WERI-Rb-1 (cell line): ENCODE data around the gene ADPRHL1.

Experiments
- DNase-seq: peaks from one replicate; pipeline ENCODE4 v3.0.0-alpha.2; 2020
- H3K27ac ChIP-seq: fragments of 250-450 bp; sonication (Bioruptor Pico); 2 replicates; pipeline ENCODE4 v1.5.1; 2020; ENCODE audit warnings: mild to moderate bottlenecking, moderate library complexity
- H3K27me3 ChIP-seq: fragments of 250-450 bp; sonication (Bioruptor Pico); 2 replicates; pipeline ENCODE4 v1.5.1; 2021; ENCODE audit warnings: mild to moderate bottlenecking, low read depth, moderate library complexity; ENCODE audit not compliant: insufficient read depth, severe bottlenecking
- H3K36me3 ChIP-seq: fragments of 250-450 bp; sonication (Bioruptor Pico); 2 replicates; pipeline ENCODE4 v1.5.1; 2020; ENCODE audit warnings: mild to moderate bottlenecking, moderate library complexity
- H3K4me3 ChIP-seq: 2 replicates; pipeline ENCODE4 v1.5.1; 2011; ENCODE audit warnings: low read depth, mild to moderate bottlenecking, control low read depth, low read length
- H3K9me3 ChIP-seq: fragments of 250-450 bp; sonication (Bioruptor Pico); 2 replicates; pipeline ENCODE4 v1.5.1; 2021; ENCODE audit warnings: mild to moderate bottlenecking, moderate library complexity; ENCODE audit not compliant: severe bottlenecking
- TF ChIP-seq, protein P1 (sequence below): IDR thresholded peaks from 2 replicates; pipeline ENCODE4 v1.5.1; 2011; ENCODE audit warnings: low read depth, mild to moderate bottlenecking, control low read depth, inconsistent platforms, low read length

The ADPRHL1 gene

DNA sequence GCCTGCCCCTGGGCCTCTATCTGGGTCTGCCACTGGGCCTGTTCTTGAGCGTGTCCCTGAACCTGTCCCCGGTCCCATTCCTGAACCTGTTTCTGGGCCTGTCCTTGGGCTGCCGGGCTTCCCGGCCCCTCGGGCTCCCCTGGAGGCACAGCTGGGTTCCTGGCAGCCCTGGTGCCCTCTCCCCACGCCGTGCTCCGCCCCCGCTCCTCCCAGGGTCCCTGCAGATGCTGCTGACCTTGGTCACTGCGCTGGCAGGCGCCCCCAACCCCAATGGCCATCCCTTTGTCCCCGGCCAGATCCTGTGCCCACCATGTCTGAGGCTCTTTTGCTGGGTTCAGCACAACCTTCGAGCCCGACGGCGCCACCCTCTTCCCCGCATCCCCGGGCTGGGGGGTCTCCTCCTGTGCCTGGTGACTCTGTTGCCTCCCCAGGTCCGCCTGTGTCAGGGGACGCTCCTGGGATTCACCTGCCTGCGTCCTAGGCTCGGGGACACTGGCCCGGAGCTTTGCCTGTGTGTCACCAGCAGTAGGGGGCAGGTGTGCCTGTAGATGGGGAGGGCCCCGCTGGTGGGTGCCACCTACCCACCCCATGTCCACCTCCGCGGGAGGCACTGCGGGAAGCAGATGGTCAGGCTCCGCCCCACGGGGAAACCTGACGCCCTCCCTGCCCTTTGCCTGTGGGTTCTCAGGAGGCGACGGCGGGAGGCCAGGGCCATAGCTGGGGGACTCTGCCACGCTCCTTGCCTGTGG, 48.4 kb downstream of the ADPRHL1 start:
- peak overlapping the region; percentile 14 for H3K4me3 ChIP-seq

DNA sequence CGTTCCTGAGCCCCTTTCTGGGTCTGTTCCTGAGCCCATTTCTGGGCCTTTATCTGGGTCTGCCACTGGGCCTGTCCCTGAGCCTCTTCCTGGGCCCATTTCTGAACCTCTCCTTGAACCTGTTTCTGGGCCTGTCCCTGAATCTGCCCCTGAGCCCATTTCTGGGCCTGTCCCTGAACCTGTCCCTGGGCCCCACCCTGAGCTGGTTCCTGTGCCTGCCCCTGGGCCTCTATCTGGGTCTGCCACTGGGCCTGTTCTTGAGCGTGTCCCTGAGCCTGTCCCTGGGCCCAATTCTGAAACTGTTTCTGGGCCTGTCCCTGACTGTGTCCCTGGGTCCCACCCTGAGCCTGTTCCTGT, 48.9 kb downstream of the ADPRHL1 start:
- Histone ChIP-seq H3K9me3 (no peaks in the 10 kb centered on the region), H3K27ac (peak overlapping the region; percentile 69), H3K4me3 (no peak overlapping the region), H3K27me3 (no peaks in the 10 kb centered on the region), H3K36me3 (no peaks in the 10 kb centered on the region)
- TF ChIP-seq, protein P1, sequence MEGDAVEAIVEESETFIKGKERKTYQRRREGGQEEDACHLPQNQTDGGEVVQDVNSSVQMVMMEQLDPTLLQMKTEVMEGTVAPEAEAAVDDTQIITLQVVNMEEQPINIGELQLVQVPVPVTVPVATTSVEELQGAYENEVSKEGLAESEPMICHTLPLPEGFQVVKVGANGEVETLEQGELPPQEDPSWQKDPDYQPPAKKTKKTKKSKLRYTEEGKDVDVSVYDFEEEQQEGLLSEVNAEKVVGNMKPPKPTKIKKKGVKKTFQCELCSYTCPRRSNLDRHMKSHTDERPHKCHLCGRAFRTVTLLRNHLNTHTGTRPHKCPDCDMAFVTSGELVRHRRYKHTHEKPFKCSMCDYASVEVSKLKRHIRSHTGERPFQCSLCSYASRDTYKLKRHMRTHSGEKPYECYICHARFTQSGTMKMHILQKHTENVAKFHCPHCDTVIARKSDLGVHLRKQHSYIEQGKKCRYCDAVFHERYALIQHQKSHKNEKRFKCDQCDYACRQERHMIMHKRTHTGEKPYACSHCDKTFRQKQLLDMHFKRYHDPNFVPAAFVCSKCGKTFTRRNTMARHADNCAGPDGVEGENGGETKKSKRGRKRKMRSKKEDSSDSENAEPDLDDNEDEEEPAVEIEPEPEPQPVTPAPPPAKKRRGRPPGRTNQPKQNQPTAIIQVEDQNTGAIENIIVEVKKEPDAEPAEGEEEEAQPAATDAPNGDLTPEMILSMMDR = no peak
- DNase-seq = no peak

More for the DNA sequence above, 48.4 kb downstream of the ADPRHL1 start:
- Histone ChIP-seq H3K27me3 (no peaks in the 10 kb centered on the region), H3K36me3 (no peaks in the 10 kb centered on the region), H3K9me3 (no peaks in the 10 kb centered on the region), H3K27ac (peak overlapping the region; percentile 69)
- TF ChIP-seq, protein P1 = peak; percentile 51
- DNase-seq = peak; percentile 94

DNA sequence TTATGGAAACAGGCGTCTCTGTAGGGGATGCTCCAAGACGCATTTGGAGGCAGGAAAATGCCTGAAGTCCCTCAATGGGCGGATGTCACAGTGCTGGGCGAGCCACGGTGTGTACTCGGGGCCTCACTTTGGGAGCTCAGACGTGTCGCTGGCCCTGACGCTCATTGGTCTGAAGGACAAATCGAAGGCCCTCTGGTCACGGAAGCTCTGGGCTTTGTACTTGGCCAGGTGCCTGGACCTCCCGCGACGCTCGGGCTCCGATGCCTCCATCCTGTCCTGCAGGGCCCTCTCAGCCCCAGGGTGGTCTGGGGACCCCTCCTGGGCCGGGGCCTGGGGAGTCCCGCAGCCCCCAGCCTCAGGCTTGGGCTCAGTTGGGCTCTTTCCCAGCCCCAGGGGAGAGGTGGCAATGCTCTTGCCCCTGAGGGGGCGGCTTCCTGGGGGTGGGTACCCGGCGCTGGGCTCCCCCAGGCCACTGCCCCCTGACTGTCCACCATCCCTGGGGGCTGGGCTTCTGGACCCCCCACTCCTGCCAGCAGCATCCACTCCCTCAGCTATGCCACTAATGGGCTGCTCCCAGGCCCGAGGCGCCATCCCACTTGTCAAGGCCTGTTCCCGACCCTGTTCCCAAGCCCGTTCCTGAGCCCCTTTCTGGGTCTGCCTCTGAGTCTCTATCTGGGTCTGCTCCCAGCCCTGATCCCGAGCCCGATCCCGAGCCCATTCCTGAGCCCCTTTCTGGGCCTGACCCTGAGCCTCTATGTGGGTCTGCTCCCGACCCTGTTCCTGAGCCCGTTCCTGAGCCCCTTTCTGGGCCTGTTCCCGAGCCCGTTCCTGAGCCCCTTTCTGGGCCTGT, 49.8 kb downstream of the ADPRHL1 start:
- Histone ChIP-seq H3K36me3 (no peaks in the 10 kb centered on the region), H3K27ac (no peak overlapping the region; the same call in 1 of the 2 replicates), H3K4me3 (no peak overlapping the region), H3K9me3 (no peaks in the 10 kb centered on the region), H3K27me3 (no peaks in the 10 kb centered on the region)
- TF ChIP-seq, protein P1 = no peak
- peak; percentile 27 for DNase-seq

DNA sequence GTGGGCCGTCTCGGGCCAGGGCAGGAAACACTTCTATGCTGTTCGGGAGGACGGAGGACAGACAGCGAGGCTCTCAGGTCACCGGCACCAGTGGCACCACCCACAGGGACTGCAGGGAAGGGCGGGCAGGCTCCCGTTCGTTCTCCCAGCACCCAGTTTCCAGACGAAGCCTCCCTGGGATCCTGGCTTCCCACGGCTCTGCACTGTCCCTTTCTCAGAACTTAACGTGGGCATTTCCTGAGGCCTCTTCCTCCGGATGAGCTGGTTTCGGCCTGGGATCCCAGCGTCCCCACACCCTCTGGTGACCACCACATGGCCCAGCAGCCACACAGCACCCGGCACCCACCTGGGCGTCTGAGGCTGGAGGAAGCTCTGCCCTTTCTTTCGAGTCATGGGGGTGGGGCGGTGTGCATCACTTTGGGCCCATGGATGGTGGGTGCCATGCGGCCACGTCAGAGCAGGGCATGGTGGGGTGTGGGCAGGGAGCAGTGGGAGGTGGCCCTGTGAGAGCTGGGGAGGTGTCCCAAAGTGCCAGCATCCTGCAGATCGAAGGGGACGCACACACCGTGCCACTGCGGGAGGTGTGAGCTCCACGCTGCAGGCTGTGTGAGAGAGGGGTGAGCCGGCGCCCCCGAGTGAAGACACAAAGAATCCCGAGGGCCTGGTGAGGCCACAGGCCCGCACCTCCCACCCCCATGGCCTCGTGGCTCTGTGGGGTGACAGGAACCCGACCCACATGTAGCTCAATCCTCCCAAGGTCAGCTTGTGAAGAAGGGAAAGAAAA, 50.6 kb downstream of the ADPRHL1 start:
- DNase-seq = peak; percentile 81
- H3K27ac ChIP-seq = peak overlapping the region; percentile 1
- no peaks in the 10 kb centered on the region for H3K9me3 ChIP-seq
- no peaks in the 10 kb centered on the region for H3K27me3 ChIP-seq
- no peak overlapping the region for H3K4me3 ChIP-seq
- H3K36me3 ChIP-seq = no peaks in the 10 kb centered on the region
- TF ChIP-seq, protein P1 = peak; percentile 79

DNA sequence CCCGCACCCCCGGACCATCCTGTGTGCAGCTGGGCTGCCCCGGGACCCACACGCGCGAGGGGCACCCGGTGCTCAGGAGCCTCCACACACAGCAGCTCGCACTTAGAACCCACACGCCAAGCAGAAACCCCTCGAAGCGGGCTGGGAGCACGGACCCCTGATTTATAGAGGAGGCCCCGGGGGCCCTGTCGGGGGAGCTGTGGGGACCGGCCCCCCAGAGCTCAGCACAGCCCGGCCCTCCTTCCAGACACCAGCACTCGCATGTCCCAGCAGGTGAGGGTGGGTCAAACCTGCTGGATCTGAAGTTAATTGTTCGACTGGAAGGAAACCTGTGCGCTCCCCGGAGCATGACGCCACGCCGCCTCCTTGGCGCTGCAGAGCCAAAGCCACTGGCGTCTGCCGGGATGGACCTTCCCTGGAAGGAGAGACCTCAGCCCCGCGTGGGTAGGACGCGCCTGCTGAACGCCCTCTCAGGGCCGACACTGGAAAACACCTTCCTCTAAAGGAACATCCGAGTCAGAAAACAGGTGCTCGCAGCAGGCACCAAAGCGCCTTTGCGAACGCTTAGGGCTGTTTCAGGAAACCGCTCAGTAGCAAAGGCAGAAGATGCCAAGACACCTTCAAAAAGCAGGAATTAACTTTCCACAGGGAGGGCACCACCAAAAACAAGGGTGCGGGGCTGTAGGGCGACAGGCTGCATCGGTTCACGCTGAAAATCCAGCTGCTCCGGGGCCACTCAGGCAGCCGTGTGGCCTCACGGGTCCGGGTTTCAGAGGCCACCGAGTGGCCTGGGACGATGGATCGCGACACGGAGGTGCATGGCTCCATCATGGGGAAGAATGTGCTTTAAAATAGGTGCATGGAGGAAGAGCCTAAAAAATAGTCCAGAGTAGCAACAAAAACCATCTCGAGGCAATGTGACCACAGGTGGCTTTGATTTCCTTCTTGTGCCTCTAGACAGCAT, 51.6 kb downstream of the ADPRHL1 start:
- no peaks in the 10 kb centered on the region for H3K27me3 ChIP-seq
- DNase-seq = no peak
- peak overlapping the region; percentile 66 for H3K27ac ChIP-seq

More for the DNA sequence above, 51.6 kb downstream of the ADPRHL1 start:
- no peak overlapping the region for H3K4me3 ChIP-seq
- no peaks in the 10 kb centered on the region for H3K9me3 ChIP-seq
- no peaks in the 10 kb centered on the region for H3K36me3 ChIP-seq
- TF ChIP-seq, protein P1 = 0 out of 2 replicates have a peak, but pooled peaks have one; percentile 3
